ENCODE measurements around the gene NTHL1. TPM values are rescaled to one million over a fixed set of nuclear protein-coding genes. Genes with fewer than 3 reads are reported as not detected.
A peak's percentile ranks its signal among the peaks of the same experiment; 100 is the strongest.

The NTHL1 gene
- total and polyA plus RNA-seq, 5 experiments from 2014 or later, result 9.1 to 20.0 (median 13.1) TPM

GRCh38 chr16:2042171-2042985, 5.3 kb downstream of the NTHL1 start:
- no peak for ATAC-seq
- peaks cover 8 to 12% (median 9%) of the 10 kb centered on the region in 4 donors for H3K4me1 Mint-ChIP-seq
- POLR2A ChIA-PET, result no interaction called here

GRCh38 chr16:2040787-2041522, 6.7 kb downstream of the NTHL1 start:
- Mint-ChIP-seq H3K9me3 (no peaks in the 10 kb centered on the region), H3K27me3 (no peaks in the 10 kb centered on the region), H3K4me1 (peaks cover 0 to 1% (median 0%) of the 10 kb centered on the region in 4 donors), H3K27ac (no peak overlapping the region), H3K36me3 (no peaks in the 10 kb centered on the region), H3K4me3 (no peak overlapping the region)
- POLR2A ChIA-PET, result no interaction called here
- DNase-seq (no peak), ATAC-seq (no peak)

More at GRCh38 chr16:2042171-2042985, 5.3 kb downstream of the NTHL1 start:
- no peaks in the 10 kb centered on the region for H3K36me3 Mint-ChIP-seq
- no peak for DNase-seq
- H3K27ac Mint-ChIP-seq, result no peak overlapping the region
- H3K9me3 Mint-ChIP-seq, result no peaks in the 10 kb centered on the region
- H3K4me3 Mint-ChIP-seq, result no peak overlapping the region
- no peaks in the 10 kb centered on the region for H3K27me3 Mint-ChIP-seq

- POLR2A ChIA-PET, result interaction anchor here (0.7 kb wide), 1 partner anchor 455 kb away, joined by 3 read pairs; no protein-coding TSS in a partner anchor
- H3K4me3 Mint-ChIP-seq, result no peak overlapping the region
- no peak for ATAC-seq
- H3K36me3 Mint-ChIP-seq, result no peaks in the 10 kb centered on the region
- no peaks in the 10 kb centered on the region for H3K9me3 Mint-ChIP-seq
- H3K4me1 Mint-ChIP-seq, result peaks cover 0 to 1% (median 0%) of the 10 kb centered on the region in 4 donors
- H3K27ac Mint-ChIP-seq, result no peak overlapping the region
- no peak for DNase-seq
- H3K27me3 Mint-ChIP-seq, result no peaks in the 10 kb centered on the region
These were observed 7.4 kb downstream of the NTHL1 start for GRCh38 chr16:2040041-2040786.

DNA sequence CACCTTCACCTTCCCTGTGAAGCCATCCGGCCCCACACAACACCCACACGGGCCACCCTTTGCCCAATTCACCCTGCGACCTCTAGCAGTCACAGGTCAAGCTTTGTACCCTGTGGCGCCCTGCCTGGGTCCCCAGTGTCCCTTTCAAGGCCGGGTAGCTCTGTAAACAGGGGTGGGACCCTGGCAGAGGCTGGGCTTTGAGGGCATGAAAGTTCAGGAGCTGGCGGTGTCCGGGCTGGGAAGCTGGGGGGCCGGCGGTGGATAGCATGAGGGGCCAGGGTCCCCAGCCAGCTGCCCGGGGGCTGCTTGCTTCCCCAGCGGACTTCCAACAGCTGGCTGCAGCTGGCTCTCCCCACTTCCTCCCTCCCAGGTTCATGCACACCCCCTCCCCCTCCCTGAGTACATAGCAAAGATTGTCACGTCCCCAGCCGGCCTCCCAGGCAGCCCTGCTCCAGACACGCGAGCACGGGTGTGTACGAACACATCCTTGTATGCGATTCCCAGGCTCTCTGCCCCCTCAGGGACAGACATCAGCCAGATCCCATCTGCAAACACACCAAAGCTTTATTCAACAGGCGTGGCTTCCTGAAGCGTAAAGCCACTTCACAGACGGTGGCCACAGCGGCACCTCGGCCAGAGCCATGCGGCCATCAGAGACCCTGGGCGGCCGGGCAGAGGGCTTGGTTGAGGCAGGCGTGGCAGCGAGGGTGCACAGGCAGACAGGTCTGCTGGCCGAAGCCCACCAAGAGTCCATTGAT, 8.2 kb downstream of the NTHL1 start:
- peak overlapping the region in 1 of 10 donors; percentile 38 for H3K27ac Mint-ChIP-seq
- DNase-seq (no peak), ATAC-seq (no peak)
- peaks cover 0 to 1% (median under 1%) of the 10 kb centered on the region in 4 donors for H3K4me1 Mint-ChIP-seq
- POLR2A ChIA-PET, result interaction anchor here (0.7 kb wide), 1 partner anchor 456 kb away, joined by 3 read pairs; no protein-coding TSS in a partner anchor
- H3K36me3 Mint-ChIP-seq, result no peaks in the 10 kb centered on the region
- H3K9me3 Mint-ChIP-seq, result no peaks in the 10 kb centered on the region
- no peaks in the 10 kb centered on the region for H3K27me3 Mint-ChIP-seq
- H3K4me3 Mint-ChIP-seq, result no peak overlapping the region

- ATAC-seq, result no peak
- POLR2A ChIA-PET, result interaction anchor here (0.8 kb wide), 1 partner anchor 108 kb away, joined by 3 read pairs; no protein-coding TSS in a partner anchor
- Mint-ChIP-seq H3K27ac (peak overlapping the region in 1 of 10 donors; percentile 38), H3K9me3 (no peaks in the 10 kb centered on the region), H3K27me3 (no peaks in the 10 kb centered on the region), H3K4me1 (peaks cover 0 to 1% (median under 1%) of the 10 kb centered on the region in 4 donors), H3K36me3 (no peaks in the 10 kb centered on the region), H3K4me3 (no peak overlapping the region)
- no peak for DNase-seq
These were observed 9.0 kb downstream of the NTHL1 start for GRCh38 chr16:2038382-2039231.

DNA sequence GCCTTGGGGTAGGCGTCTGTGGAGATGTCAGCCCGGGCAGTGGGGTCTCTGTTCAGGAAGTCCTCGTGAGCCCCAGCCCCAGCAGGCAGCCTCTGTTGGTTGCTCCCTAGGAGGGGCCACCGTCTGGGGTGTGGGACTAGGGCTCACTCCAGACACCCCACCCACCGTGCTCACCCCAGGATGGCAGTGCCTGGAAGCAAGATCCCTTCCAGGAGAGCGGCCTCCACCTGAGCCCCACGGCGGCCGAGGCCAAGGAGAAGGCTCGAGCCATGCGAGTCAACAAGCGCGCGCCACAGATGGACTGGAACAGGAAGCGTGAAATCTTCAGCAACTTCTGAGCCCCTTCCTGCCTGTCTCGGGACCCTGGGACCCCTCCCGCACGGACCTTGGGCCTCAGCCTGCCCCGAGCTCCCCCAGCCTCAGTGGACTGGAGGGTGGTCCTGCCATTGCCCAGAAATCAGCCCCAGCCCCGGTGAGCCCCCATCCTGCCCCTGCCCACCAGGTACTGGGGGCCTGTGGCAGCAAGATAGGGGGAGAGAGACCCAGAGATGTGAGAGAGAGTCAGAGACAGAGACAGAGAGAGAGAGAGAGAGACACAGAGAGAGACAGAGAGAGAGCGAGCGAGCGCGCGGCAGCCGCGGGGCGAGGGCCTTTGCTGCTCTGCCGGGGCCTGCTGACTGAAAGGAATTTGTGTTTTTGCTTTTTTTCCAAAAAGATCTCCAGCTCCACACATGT, 9.8 kb downstream of the NTHL1 start:
- DNase-seq, result no peak
- Mint-ChIP-seq H3K27me3 (no peaks in the 10 kb centered on the region), H3K4me1 (peaks cover 0 to 1% (median 0%) of the 10 kb centered on the region in 4 donors), H3K9me3 (no peaks in the 10 kb centered on the region), H3K27ac (no peak overlapping the region), H3K4me3 (no peak overlapping the region), H3K36me3 (no peaks in the 10 kb centered on the region)
- ATAC-seq, result no peak
- POLR2A ChIA-PET, result interaction anchor here (0.8 kb wide), 1 partner anchor 109 kb away, joined by 3 read pairs; no protein-coding TSS in a partner anchor

DNA sequence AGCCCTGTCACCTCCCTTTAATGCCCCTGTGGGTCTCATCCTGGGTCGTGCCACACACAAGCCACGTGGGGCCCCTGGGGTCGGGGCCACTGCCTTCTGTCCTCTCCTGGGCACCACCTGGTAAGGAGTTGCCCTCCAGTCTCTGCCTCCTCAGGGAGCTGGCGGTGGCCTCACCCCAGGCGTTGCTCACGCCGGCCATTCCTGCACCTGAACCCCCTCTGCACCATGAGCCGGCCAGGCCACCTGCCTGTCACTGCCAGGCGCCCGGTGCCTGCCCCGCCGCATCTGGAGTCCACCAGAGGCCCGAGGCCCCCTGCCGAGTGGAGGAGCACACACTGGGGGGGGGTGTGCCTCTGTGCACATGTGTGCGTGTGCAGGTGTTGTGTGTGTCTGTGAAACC, 10.5 kb downstream of the NTHL1 start:
- Mint-ChIP-seq H3K27ac (no peak overlapping the region), H3K4me1 (peaks cover 0 to 7% (median 2%) of the 10 kb centered on the region in 4 donors)
- POLR2A ChIA-PET, result no interaction called here

GRCh38 chr16:2036200-2036966, 11.3 kb downstream of the NTHL1 start:
- peaks cover 0 to 8% (median 2%) of the 10 kb centered on the region in 4 donors for H3K4me1 Mint-ChIP-seq
- H3K27ac Mint-ChIP-seq, result no peak overlapping the region
- H3K9me3 Mint-ChIP-seq, result no peaks in the 10 kb centered on the region
- POLR2A ChIA-PET, result interaction anchor here (1.0 kb wide), 1 partner anchor 8 kb away, joined by 3 read pairs; no protein-coding TSS in a partner anchor
- no peaks in the 10 kb centered on the region for H3K27me3 Mint-ChIP-seq
- no peak for DNase-seq
- H3K36me3 Mint-ChIP-seq, result no peaks in the 10 kb centered on the region
- no peak for ATAC-seq
- no peak overlapping the region for H3K4me3 Mint-ChIP-seq

More for the DNA sequence above, 10.5 kb downstream of the NTHL1 start:
- no peaks in the 10 kb centered on the region for H3K27me3 Mint-ChIP-seq
- no peak overlapping the region for H3K4me3 Mint-ChIP-seq
- no peaks in the 10 kb centered on the region for H3K9me3 Mint-ChIP-seq
- ATAC-seq, result no peak
- H3K36me3 Mint-ChIP-seq, result no peaks in the 10 kb centered on the region
- no peak for DNase-seq

- no peak overlapping the region for H3K27ac Mint-ChIP-seq
- DNase-seq (no peak), ATAC-seq (no peak)
- no peaks in the 10 kb centered on the region for H3K27me3 Mint-ChIP-seq
- H3K36me3 Mint-ChIP-seq, result no peaks in the 10 kb centered on the region
- H3K9me3 Mint-ChIP-seq, result no peaks in the 10 kb centered on the region
- POLR2A ChIA-PET, result interaction anchor here (0.8 to 1.0 kb wide), 2 partner anchors 8 to 11 kb away, joined by 3 read pairs; no protein-coding TSS in a partner anchor
- H3K4me3 Mint-ChIP-seq, result no peak overlapping the region
- peaks cover 0 to 8% (median 2%) of the 10 kb centered on the region in 4 donors for H3K4me1 Mint-ChIP-seq
These were observed 12.0 kb downstream of the NTHL1 start for GRCh38 chr16:2035431-2036199.
